GM18499 (cell line): ENCODE measurements around the gene TMEM26.

Source experiments
- ATAC-seq: cut with Tn5 transposase; IDR thresholded peaks from one replicate; pipeline ENCODE4 v1.9.1; 2021; ENCODE audit warnings: moderate number of reproducible peaks; ENCODE audit not compliant: insufficient read depth, unreplicated experiment

TMEM26 gene

DNA sequence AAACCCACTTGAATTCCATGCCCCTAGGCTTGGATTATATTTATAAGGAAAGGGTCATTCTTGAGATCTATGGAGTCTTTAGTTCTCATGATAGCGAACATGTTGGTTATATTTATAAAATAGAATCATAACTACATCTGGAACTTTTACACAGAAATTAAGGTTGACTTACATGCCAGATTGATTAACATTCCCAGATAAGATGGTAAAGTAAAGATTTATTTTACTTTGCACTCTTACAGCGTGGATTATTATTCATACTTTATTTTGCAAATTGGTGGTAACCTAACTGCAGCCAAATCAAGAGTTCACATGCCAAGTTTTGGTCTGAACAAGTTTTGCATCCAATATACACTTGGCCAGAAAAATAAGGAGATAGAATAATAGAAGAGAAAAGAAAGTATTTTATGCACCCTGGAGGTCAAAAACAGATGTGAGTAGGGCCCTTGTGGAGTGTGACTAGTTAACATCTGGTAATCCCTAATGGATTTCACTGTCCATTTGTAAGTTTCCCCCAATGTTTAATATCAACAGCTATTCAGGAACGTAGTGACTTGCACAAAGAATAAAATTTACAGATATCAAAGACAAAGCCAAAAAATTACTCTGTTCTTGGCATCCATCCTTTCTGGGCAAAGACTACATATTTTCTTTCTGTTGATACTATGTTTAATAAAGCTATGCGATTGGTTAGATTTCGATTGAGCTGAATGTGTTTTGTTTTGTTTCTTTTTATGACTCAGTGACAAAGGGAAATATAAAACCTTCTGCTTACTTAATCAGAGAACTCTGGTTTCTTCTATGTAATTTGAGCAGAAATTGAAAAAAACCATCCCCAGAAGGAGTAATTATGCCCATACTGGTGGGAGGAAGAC is 10.1 kb upstream of the TMEM26 start:
- no peak for ATAC-seq

DNA sequence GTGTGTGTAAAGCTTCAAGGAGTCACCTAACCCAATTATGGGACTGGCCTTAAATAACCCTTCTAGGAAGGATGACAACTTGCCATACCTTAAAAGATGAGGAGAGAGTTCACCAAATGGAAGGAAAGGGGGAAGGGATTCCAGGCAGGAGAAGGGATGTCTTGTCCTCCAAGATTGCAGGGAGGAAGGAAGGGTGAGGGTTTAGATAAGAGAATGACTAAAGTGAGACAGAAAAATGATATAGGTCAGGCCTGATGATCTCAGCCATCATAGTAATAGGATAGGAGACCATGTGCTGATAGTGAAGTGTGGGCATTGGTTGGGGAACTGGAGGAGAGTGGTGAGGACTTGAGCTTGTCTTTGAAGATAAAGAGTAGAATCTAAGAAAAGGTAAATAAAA is 7.7 kb upstream of the TMEM26 start:
- no peak for ATAC-seq

DNA sequence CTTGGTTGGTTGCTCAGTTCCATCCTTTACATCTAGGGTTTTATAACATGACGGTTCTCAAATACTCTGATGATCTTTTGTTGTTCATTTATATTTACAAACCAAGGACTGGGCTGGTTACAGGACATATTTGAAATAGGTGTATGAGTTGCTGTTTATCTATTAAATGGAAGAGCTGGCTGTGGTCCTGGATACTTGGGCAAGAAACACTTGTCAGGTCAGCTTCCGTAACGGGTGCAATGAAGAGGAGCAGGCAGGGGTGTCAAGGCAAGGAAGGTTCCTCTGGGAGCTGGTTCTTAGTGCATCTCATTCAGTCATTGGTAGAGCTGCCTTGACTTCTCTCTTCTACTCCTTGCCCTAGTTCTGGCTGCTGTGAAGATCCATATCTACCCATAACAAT is 4.8 kb upstream of the TMEM26 start:
- no peak for ATAC-seq

DNA sequence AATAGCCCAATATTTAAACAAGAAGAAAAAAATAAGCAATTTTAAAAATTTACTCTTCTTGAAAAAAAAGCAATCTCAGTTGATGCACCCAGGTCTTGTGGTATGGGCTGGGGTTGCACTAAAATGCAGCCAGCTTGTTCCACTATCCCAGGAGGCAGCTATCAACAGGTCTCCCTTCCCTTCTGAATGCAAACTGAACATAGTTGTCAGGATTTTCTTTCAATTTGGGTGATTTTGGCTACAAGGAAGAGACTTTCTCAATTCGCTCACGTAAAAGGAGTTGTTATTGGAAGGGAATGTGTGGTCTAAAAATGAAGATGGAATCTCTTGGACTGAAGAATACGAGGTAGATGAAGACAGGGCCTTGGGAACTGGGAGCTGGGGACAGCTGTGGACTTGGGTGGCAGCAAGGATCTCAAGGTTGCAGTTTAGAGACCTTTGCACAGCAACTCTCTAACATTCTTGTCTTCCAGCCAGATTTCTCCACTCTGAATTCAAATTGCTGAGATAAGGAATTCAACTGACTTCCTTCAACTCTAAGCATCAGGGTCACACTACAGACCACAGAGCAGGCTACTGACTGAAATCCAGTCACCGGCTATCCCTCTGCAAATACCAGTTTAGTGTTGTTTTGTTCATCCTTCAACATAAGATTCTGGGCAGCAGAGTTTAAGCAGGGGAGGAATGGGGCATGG is 3.1 kb upstream of the TMEM26 start:
- ATAC-seq = no peak

DNA sequence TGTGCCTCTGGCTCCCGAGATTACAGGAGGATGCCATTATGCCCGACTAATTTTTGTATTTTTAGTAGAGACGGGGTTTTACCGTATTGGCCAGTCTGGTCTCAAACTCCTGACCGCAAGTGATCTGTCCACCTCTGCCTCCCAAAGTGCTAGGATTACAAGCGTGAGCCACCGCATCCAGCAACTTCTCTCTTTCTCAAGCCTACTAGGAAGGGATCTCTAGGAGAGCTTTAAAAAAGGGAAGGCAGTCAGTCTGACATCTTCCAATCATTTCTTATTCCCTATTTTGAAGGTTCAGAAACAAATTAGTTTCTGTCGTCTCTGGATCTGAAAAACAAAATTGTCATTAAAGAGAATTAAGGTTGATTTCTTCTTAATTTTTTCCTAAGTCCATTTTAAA is 2.5 kb upstream of the TMEM26 start:
- no peak for ATAC-seq

DNA sequence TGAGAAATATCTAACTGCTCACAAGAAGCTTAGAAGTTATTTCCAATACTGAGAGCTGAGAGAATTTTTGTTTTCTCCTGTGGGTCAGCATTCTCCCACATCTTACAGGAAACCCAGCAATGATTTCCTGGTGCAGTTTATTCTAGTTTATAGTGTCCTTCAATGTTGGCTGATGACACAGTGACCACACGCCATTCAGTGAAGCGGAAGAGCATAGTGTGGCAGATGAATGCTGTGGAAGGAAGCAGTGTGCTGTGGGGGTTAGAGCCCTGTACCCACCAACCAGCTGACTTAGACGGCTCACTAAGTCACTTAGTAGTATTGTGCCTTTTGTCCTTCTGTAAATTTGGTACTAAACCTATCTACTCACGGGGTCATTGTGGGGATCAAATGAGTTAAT is 1.4 kb upstream of the TMEM26 start:
- ATAC-seq = no peak

DNA sequence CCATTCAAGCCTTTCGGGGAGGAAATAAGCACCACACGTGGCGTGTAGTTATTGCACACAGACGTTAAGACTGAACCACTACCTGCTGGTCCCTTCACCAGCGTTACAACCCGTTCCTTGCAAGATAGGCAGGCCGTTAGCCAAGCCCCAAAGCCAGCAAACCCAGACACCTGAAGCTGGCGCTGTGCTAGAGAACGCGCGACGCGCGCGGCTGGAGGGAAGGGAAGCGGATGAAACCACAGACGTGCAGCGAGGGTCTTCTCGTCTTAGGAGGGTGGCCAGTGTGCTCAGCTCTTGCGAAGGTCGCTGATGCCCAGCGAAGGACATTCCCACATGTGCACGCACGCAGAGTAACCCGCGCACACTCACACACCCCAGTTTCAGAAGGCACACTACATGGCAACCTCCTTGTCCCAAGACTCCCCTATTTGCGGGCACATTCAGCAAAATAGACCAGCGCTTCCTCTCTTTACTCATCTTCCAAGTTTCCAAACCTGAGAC is 980 bp downstream of the TMEM26 start:
- no peak for ATAC-seq

DNA sequence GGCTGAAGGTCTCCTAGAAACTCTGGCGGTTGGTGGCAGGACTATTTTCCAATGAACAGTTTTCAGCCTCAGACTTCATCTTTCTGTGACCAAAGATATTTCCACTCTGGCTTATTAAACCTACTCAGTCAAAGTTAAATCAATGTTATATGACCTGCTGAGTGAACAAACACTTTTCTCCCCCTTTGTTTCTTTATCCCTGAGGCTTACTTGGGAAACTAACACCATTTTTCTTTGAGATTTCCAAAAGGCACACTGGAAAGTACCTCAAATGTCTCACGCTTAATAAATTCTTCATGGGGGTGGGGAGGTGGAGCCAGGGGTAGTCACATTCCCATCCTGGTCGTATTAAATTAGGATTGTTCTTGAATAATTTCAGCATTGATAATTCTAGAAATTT is 1.8 kb downstream of the TMEM26 start:
- ATAC-seq = no peak

DNA sequence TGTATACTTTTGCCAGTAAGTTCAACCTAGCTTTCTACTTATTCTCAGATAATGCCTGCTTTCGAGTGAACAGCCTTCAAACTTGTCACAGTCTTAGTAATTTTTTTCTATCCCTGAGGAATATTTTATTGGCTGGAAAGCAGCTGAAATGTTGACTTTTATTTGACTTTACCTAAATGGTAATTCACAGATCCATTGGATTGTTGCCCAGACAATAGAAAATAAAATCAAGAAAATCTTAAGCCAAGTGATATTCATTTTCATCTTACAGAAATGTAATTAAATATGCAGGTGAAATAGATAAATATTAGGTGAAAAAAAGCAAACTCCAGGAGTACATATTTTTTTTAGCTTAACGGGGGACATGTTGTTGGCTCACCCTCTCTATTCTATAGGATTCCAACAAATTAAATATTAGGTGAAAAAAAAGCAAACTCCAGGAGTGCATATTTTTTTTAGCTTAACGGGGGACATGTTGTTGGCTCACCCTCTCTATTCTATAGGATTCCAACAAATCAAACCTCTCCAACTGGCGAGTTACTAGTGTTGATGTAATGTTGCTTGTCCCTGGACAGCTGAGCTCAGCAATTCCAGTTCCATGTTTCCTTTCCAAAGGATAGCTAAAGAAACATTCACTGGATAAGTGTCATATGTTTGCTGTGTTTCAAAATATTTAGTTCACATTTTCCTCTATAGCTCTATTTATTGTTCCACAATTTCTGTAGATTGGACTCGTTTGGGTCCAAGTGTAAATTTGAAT is 4.2 kb downstream of the TMEM26 start:
- ATAC-seq = no peak

DNA sequence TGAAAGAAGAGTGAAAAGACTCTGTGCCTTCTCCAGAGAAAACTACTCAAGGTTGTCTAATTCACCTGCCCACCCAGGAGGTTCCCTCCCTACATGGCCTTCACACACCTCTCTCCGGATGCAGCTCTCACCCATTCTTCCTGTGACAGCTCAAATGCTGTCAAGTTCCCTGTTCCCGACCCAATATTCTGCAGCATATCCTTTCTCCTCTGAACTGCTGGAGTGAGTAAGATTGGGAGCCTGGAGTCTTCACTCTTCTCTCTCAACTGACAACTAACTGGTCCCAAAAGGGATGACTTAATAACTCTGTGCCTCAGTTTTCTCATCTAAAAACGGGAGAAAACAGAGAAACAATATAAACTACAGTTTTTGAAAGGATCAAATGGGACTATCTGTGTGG is 5.1 kb downstream of the TMEM26 start:
- no peak for ATAC-seq

DNA sequence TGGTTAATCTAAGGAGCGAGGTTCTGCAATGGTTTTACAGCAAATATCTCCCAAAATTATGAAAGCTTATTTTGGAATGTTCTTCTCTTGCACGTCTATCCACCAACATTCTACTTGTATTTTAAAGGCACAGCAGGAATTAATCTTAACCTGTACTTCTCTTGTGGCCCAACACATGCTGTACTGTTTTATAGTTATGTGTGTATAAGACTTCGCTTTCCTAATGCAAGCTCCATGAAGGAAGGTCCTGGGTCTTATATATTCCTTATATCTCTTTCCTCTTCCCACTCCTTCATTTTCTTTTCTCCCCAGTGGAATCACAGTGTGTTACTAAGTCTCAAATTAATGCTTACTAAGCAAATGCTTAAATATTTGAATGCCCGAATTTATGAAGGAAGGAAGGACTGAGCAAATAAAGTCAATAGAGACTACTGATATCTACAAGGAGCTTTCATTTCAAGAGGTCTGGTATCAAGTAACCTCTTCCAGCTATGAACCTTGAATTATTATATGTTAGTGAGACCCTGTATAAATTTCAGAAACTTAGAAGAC is 14.0 kb downstream of the TMEM26 start:
- no peak for ATAC-seq

DNA sequence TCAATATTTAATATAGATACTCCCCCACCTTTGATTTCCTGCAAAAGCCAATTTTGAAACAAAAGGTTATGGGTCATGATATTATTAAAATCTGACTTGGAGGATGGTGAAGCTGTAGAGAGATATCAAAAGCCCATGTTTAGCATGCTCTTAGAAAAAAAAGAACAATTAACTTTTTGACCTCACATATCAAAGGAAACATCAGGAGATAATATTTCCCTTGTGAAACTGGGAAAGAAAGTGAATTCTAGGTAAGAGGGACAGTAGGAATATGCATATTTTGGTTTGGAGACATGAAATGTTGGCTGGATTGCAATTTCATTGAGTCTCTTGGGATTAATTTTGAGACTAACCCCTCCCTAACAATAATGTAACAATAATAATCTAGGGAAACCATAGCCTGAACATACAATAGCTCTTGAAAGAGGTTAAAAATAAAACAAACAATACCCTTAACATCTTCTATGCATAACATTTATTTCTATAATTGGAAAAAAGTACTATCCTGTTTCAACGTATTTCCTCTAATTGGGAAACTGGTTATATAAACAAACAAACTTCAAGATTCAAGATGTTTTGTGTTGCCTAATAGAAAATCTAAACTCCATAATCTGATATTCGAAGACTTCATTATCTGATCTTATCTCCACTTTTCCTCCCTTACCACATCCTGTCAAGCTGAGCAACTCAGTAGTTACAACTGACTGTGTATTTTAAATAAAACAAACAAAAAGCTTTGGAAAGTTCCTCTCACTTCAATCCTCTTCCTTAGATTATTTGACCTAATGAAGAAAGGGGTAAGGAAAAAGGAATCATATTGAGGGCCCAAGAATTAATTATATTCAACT is 14.8 kb downstream of the TMEM26 start:
- ATAC-seq = no peak

DNA sequence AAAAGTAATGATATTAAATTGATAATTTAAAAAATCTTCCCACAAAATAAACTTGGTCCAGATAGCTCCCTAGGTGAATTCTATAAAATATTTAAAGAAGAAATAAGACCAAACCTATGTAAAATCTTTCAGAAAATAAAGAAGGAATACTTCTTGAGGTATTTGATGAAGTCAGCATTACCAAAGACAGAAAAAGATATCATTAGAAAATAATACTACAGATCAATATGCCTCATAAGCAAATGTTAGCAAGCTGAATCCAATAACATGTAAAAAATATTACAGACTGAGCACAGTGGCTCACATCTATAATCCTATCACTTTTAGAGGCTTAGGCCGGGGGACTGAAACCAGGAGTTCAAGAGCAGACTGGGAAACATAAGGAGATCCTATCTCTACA is 30.0 kb downstream of the TMEM26 start:
- no peak for ATAC-seq

DNA sequence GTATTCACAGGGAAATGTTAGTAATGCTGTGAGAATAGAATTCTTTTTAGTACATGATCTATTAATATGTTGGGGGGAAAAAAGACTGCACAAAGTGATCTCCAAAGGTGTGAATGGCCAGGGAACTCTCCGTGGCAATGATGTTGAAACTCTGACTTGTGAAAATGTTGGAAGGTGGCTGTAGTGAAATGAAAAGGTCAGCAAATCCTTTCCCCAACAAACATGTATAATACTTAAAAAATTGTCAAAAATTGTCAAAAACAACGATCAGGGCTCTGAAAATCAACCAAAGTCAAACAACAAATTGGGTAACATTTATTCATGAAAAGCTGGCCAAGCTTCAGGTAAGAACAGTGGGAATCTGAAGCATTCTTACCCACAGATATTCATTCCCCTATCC is 35.5 kb downstream of the TMEM26 start:
- no peak for ATAC-seq

DNA sequence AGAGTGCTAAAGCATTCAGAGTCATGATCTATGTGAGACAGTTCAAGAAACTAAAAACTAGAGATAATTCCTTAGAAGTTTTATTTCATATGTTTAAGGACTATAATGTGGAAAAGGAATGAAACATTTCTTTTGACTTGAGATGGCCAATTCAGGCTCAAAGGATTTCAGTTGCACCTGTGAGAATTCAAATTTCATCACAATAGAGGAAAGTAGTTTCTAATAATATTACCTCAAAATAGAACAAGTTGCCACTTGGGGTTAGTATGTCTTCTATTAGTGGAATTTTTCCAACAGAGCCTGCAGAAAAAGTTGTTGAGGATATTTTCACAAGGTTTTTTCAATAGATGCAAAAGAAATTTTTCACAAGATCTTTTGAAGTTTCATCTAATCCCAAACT is 37.4 kb downstream of the TMEM26 start:
- no peak for ATAC-seq

DNA sequence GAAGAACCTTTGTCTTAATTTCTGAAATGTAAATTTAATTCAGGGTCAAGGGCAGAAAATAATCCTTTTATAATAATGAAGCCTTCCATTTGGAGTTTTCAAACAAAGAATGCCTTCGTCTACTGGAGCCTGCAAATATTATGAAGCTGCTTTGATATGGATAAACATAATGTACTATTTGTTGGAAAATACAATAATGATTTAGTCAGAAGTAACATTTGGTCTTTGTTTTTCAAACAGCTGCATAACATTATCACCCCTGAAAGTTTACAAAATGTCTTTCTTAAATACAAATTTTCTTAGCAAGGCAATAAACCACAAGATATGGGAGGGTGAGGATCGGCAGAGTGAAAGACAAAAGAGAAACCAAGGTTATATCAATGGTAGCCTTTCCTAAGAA is 41.5 kb downstream of the TMEM26 start:
- no peak for ATAC-seq

DNA sequence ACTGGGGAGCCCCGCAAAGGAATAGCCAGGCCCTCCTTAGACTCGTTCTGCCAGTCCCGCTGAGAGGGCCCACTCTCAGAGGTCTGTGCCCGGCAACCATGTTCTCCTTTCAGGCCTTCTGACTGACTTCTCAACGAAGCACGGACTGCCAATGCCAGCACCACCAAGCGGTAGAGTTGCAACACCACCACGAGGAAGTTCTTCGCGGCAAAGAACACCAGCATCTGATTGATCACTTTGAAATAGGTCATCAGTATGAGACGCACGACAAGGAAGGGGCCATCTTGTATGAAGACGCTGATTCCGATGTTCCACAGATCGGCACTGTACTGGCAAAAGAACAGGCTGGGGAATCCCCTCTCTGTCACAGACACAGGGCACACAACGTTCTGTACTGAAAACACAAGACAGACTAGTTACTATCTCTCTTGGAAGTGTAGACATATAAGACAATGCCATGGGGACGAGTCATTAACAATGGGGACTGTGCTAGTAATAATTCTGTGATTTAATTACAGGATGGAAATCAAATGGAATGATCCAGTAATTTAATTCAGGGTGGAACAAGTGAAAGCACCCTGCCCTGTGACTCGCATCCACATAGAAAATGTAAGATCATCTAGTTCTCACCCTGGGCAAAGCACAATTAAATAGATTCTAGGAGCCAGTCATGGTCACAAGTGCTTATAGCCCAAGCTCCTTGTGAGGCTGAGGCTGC is 42.7 kb downstream of the TMEM26 start:
- no peak for ATAC-seq

DNA sequence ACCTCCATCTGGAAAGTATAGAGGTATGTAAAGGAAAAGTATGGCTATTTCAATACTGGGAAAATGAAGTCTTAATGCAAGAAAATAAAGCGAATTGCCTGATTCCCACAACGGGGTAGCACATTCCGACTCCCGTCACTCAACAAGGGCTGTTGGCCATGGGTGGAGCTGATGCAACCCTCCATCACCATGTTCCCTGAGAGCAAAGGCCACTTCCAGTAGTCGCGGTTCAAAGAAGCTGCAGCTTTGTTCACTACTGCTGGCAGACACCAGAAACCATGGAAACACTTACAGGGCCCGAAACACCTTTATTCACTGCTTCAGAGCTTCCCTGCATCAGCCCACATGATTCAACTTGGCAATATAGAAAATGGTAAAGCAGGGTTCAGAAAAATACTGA is 44.0 kb downstream of the TMEM26 start:
- ATAC-seq = no peak

DNA sequence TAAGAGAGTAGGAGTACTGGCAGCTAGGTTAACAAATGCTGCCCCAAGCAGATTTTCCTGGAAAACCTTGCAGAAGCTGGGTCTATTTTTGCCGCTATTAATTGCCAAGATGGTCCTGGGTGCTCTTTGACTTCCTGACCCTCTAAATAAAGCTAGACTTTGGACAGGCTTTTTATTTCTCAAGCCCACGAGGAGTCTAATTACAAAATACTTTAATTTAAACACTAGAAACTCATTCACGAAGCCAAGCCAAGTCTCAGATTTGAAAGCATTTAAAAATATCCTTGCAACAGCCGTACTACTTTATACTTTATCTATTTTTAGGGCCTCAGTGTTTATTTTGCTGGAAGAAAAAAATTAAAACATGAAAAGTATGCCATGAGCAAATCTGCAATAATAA is 45.1 kb downstream of the TMEM26 start:
- ATAC-seq = no peak
